ENCODE data around the gene IGF2R.

IGF2R gene

GRCh38 chr6:160048471-160048870 is 79.6 kb downstream of the IGF2R start:
- TF ChIP-seq CTCF (IDR thresholded peaks at IDR 0.05; ENCODE audit: low read depth, low read length) (no peak), POLR2A (IDR thresholded peaks at IDR 0.05; ENCODE audit: extremely low read depth, insufficient read length) (no peak), MYC (IDR thresholded peaks at IDR 0.05; ENCODE audit: low read depth, low read length) (no peak)
- TF ChIP-seq, protein P1, sequence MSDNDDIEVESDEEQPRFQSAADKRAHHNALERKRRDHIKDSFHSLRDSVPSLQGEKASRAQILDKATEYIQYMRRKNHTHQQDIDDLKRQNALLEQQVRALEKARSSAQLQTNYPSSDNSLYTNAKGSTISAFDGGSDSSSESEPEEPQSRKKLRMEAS (IDR thresholded peaks at IDR 0.05; ENCODE audit: low read depth, low read length), result no peak
- H3K4me3 ChIP-seq (ENCODE audit: low read depth, low read length), result no peak overlapping the region
- no peak for DNase-seq (ENCODE audit: low read depth)

DNA sequence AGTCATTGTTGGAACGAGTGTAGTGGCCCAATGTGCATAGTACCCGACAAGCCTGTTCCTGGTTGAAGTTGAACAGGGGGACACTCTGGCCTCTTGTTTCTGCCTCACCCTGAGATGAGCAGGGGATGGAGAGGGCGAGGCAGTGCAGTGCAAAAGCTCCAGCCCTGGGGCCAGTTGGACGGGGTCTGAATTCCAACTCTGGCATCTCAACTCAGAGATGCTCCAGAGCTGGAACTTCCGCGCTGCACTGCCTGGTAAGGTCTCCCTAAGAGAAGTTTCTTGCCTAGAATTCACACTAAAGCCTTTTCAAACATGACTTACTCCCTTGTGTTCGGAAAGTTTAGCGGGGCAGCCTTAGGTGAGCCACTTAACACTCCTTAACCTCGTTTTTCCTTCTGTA is 80.5 kb downstream of the IGF2R start:
- TF ChIP-seq, protein P1 (IDR thresholded peaks at IDR 0.05; ENCODE audit: low read depth, low read length), result no peak
- TF ChIP-seq CTCF (IDR thresholded peaks at IDR 0.05; ENCODE audit: low read depth, low read length) (no peak), MYC (IDR thresholded peaks at IDR 0.05; ENCODE audit: low read depth, low read length) (no peak), POLR2A (IDR thresholded peaks at IDR 0.05; ENCODE audit: extremely low read depth, insufficient read length) (no peak)
- H3K4me3 ChIP-seq (ENCODE audit: low read depth, low read length), result no peak overlapping the region
- no peak for DNase-seq (ENCODE audit: low read depth)

DNA sequence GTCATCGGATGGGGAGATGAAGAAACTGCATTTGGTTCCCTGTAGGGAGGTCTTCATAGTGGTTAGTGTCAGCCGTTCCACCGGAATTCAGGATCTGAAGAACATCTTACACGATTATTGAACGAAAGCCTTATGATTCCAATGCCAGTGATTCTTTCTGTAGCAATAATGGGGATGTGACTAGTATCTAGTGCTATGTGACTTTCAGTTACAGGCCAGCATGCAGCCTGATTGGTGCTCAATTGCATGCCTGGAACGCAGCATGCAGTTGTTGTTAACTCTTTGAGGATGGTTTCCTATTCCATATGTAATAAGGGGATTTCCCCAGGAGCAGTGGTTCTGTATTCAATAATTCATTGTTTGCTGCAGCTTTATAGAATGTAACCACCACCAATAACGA is 81.1 kb downstream of the IGF2R start:
- no peak for DNase-seq (ENCODE audit: low read depth)
- no peak overlapping the region for H3K4me3 ChIP-seq (ENCODE audit: low read depth, low read length)
- TF ChIP-seq, protein P1 (IDR thresholded peaks at IDR 0.05; ENCODE audit: low read depth, low read length), result no peak
- TF ChIP-seq POLR2A (IDR thresholded peaks at IDR 0.05; ENCODE audit: extremely low read depth, insufficient read length) (no peak), MYC (IDR thresholded peaks at IDR 0.05; ENCODE audit: low read depth, low read length) (no peak), CTCF (IDR thresholded peaks at IDR 0.05; ENCODE audit: low read depth, low read length) (no peak)

DNA sequence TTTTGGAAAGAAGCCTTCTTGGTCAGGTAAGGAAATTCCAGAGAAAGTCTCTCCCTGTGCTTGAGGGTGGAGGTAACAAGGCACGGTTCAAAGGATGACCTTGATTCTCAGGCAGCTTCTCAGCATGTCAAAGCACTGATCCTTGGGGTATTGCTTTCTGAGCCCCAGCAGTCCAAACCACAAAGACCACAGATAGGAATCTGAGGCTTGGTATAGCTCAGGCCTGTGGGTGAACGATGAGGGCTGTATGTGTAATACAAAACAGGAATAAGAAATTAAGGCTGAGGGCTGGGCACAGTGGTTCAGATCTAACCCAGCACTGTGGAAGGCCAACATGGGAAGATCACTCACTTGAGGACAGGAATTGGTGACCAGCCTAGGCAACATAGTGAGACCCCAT is 82.5 kb downstream of the IGF2R start:
- TF ChIP-seq, protein P1 (IDR thresholded peaks at IDR 0.05; ENCODE audit: low read depth, low read length), result no peak
- no peak for TF ChIP-seq CTCF (IDR thresholded peaks at IDR 0.05; ENCODE audit: low read depth, low read length)
- TF ChIP-seq POLR2A (IDR thresholded peaks at IDR 0.05; ENCODE audit: extremely low read depth, insufficient read length), result no peak
- no peak for TF ChIP-seq MYC (IDR thresholded peaks at IDR 0.05; ENCODE audit: low read depth, low read length)
- no peak overlapping the region for H3K4me3 ChIP-seq (ENCODE audit: low read depth, low read length)
- peak; percentile 73 for DNase-seq (ENCODE audit: low read depth)

GRCh38 chr6:160054271-160054670 is 85.4 kb downstream of the IGF2R start:
- H3K4me3 ChIP-seq (ENCODE audit: low read depth, low read length), result no peak overlapping the region
- TF ChIP-seq MYC (IDR thresholded peaks at IDR 0.05; ENCODE audit: low read depth, low read length) (no peak), POLR2A (IDR thresholded peaks at IDR 0.05; ENCODE audit: extremely low read depth, insufficient read length) (no peak), CTCF (IDR thresholded peaks at IDR 0.05; ENCODE audit: low read depth, low read length) (no peak)
- TF ChIP-seq, protein P1 (IDR thresholded peaks at IDR 0.05; ENCODE audit: low read depth, low read length), result no peak
- DNase-seq (ENCODE audit: low read depth), result peak; percentile 15

- TF ChIP-seq, protein P1 (IDR thresholded peaks at IDR 0.05; ENCODE audit: low read depth, low read length), result no peak
- TF ChIP-seq MYC (IDR thresholded peaks at IDR 0.05; ENCODE audit: low read depth, low read length), result no peak
- TF ChIP-seq POLR2A (IDR thresholded peaks at IDR 0.05; ENCODE audit: extremely low read depth, insufficient read length), result no peak
- no peak for TF ChIP-seq CTCF (IDR thresholded peaks at IDR 0.05; ENCODE audit: low read depth, low read length)
- no peak for DNase-seq (ENCODE audit: low read depth)
- no peak overlapping the region for H3K4me3 ChIP-seq (ENCODE audit: low read depth, low read length)
Observed at GRCh38 chr6:160054913-160055312, 86.0 kb downstream of the IGF2R start.
